Neural cell (in vitro differentiated cells): Measurements from ENCODE around the gene GDNF. TPM values are rescaled to one million over a fixed set of nuclear protein-coding genes. Genes with fewer than 3 reads are reported as not detected.

Source experiments
- H2AFZ ChIP-seq: fragments of 200-600, 300-800 bp; sonication (generic), shearing (Covaris generic); 2 replicates; pipeline ENCODE4 v1.6.0; 2014; ENCODE audit warnings: low read depth, mild to moderate bottlenecking, antibody characterized with exemption, low read length, moderate library complexity
- H3F3A ChIP-seq: fragments of 200-600 bp; shearing (Covaris generic); 2 replicates; pipeline ENCODE4 v1.6.1; 2016; ENCODE audit warnings: mild to moderate bottlenecking, moderate library complexity, mixed read lengths, antibody characterized with exemption, low read length; ENCODE audit not compliant: insufficient read depth, poor library complexity, severe bottlenecking
- H3K27ac ChIP-seq: fragments of 200-600, 300-800 bp; sonication (generic), shearing (Covaris generic); 2 replicates; pipeline ENCODE4 v1.5.1; 2014; ENCODE audit warnings: mild to moderate bottlenecking, low read length, moderate library complexity
- H3K27me3 ChIP-seq: fragments of 300-800, 200-600 bp; sonication (generic), shearing (Covaris generic); 2 replicates; pipeline ENCODE4 v1.6.0; 2014; ENCODE audit warnings: mild to moderate bottlenecking, low read depth, low read length, moderate library complexity; ENCODE audit not compliant: insufficient read depth
- H3K36me3 ChIP-seq: fragments of 300-800, 200-600 bp; sonication (generic), shearing (Covaris generic); 2 replicates; pipeline ENCODE4 v1.5.1; 2014; ENCODE audit warnings: mild to moderate bottlenecking, antibody characterized with exemption, low read length, moderate library complexity; ENCODE audit not compliant: insufficient read depth
- H3K4me2 ChIP-seq: fragments of 300-800, 200-600 bp; sonication (generic), shearing (Covaris generic); 2 replicates; pipeline ENCODE4 v1.6.0; 2014; ENCODE audit warnings: mild to moderate bottlenecking, low read length
- H3K4me3 ChIP-seq: fragments of 300-800, 200-600 bp; sonication (generic), shearing (Covaris generic); 2 replicates; pipeline ENCODE4 v1.5.1; 2014; ENCODE audit warnings: mild to moderate bottlenecking, low read length, moderate library complexity
- H3K79me2 ChIP-seq: fragments of 200-600 bp; shearing (Covaris generic); replicated peaks from 2 replicates; pipeline ENCODE4 v1.6.0; 2014; ENCODE audit warnings: mild to moderate bottlenecking, low read length, moderate library complexity; ENCODE audit not compliant: insufficient read depth
- H3K9ac ChIP-seq: fragments of 300-800, 200-600 bp; sonication (generic), shearing (Covaris generic); 2 replicates; pipeline ENCODE4 v1.6.1; 2016; ENCODE audit warnings: mild to moderate bottlenecking, low read length, mixed read lengths
- H3K9me2 ChIP-seq: fragments of 200-600 bp; shearing (Covaris generic); 2 replicates; pipeline ENCODE4 v1.6.1; 2016; ENCODE audit warnings: mild to moderate bottlenecking, low read length, mixed read lengths; ENCODE audit not compliant: insufficient read depth
- H3K9me3 ChIP-seq: fragments of 200-600, 300-800 bp; sonication (generic), shearing (Covaris generic); 2 replicates; pipeline ENCODE4 v1.6.1; 2016; ENCODE audit warnings: mild to moderate bottlenecking, mixed run types, low read length, moderate library complexity, mixed read lengths
- H4K20me1 ChIP-seq: fragments of 200-600 bp; shearing (Covaris generic); 2 replicates; pipeline ENCODE4 v1.6.1; 2016; ENCODE audit warnings: mild to moderate bottlenecking, mixed run types; ENCODE audit not compliant: insufficient read depth
- EP300 ChIP-seq: fragments of 450-650 bp; conservative IDR thresholded peaks from 2 replicates; pipeline ENCODE4 v1.6.1; 2014; ENCODE audit warnings: antibody characterized with exemption, mild to moderate bottlenecking, moderate library complexity; ENCODE audit not compliant: poor library complexity, severe bottlenecking
- EZH2 ChIP-seq: fragments of 200-600, 300-800 bp; shearing (Covaris generic), sonication (generic); IDR thresholded peaks from 2 replicates; pipeline ENCODE4 v1.6.1; 2014; ENCODE audit warnings: antibody characterized with exemption, low read length, borderline replicate concordance, mild to moderate bottlenecking; ENCODE audit not compliant: insufficient read depth, poor library complexity, severe bottlenecking
- MXI1 ChIP-seq: fragments of 450-650 bp; conservative IDR thresholded peaks from 2 replicates; pipeline ENCODE4 v1.6.1; 2014; ENCODE audit warnings: antibody characterized with exemption, mild to moderate bottlenecking; ENCODE audit not compliant: poor library complexity, severe bottlenecking
- POLR2AphosphoS5 ChIP-seq: IDR thresholded peaks from 2 replicates; pipeline ENCODE4 v1.6.1; 2012
- REST ChIP-seq: IDR thresholded peaks from 2 replicates; pipeline ENCODE4 v1.6.1; 2012; ENCODE audit warnings: borderline replicate concordance
- TAF1 ChIP-seq: IDR thresholded peaks from 2 replicates; pipeline ENCODE4 v1.6.1; 2012; ENCODE audit warnings: low read depth
- polyA plus RNA-seq: library from polyadenylated mRNA; depleted of rRNA; stranded (reverse); fragments of >200 nt; gene quantifications from 2 replicates; pipeline ENCODE4 v1.2.3, GENCODE V29; 2014
- TF ChIP-seq, protein P1 (sequence below): fragments of 450-650 bp; IDR thresholded peaks from 2 replicates; pipeline ENCODE4 v1.5.1; 2014; ENCODE audit warnings: antibody characterized with exemption, mild to moderate bottlenecking, moderate library complexity; ENCODE audit not compliant: poor library complexity, severe bottlenecking

GDNF gene
- polyA plus RNA-seq, 1 donor from 2014 or later, result not detected

DNA sequence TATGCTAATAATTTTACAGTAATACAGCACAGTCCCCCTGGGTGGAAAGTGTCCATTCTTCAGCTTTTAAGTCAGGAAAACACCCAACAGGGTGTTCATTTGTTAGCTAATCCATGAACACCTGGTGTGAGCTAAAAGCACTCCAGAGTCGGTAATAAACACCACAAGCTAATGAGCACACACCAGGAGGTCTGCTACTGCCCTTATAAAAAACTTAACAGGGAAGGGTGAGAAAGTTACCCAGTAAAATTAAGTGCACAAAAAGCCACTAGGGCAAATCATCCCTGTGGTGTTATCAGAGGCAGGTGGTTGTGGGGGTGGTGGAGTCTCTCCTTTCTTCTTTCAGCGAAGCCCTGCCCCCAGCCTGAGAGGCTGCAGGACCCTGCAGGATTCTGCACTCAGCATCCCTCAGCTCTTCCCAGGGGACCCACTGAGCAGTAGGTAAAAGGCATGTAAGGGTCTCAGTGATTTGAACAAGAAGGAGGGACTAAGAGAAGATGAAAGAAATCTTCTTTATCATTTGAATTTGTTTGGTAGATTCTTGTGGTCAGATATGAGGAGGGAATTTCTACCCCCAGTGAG, 14.4 kb downstream of the GDNF start:
- Histone ChIP-seq H3K4me3 (no peak overlapping the region), H3K9me2 (no peaks in the 10 kb centered on the region), H2AFZ (no peak overlapping the region), H3F3A (no peaks in the 10 kb centered on the region), H3K27ac (no peak overlapping the region), H3K36me3 (no peaks in the 10 kb centered on the region), H3K27me3 (no peaks in the 10 kb centered on the region), H3K9me3 (no peaks in the 10 kb centered on the region), H3K9ac (no peak overlapping the region), H3K79me2 (no peaks in the 10 kb centered on the region), H4K20me1 (no peaks in the 10 kb centered on the region), H3K4me2 (no peak overlapping the region)
- TF ChIP-seq REST (peak; percentile 26), TAF1 (no peak), POLR2AphosphoS5 (peak; percentile 31)

GRCh38 chr5:37823433-37824152, 16.2 kb downstream of the GDNF start:
- no peaks in the 10 kb centered on the region for H3K27me3 ChIP-seq
- H2AFZ ChIP-seq, result no peak overlapping the region
- no peaks in the 10 kb centered on the region for H3F3A ChIP-seq
- no peaks in the 10 kb centered on the region for H4K20me1 ChIP-seq
- H3K9me2 ChIP-seq, result no peaks in the 10 kb centered on the region
- no peak overlapping the region for H3K27ac ChIP-seq
- H3K79me2 ChIP-seq, result no peaks in the 10 kb centered on the region
- TF ChIP-seq, protein P1, sequence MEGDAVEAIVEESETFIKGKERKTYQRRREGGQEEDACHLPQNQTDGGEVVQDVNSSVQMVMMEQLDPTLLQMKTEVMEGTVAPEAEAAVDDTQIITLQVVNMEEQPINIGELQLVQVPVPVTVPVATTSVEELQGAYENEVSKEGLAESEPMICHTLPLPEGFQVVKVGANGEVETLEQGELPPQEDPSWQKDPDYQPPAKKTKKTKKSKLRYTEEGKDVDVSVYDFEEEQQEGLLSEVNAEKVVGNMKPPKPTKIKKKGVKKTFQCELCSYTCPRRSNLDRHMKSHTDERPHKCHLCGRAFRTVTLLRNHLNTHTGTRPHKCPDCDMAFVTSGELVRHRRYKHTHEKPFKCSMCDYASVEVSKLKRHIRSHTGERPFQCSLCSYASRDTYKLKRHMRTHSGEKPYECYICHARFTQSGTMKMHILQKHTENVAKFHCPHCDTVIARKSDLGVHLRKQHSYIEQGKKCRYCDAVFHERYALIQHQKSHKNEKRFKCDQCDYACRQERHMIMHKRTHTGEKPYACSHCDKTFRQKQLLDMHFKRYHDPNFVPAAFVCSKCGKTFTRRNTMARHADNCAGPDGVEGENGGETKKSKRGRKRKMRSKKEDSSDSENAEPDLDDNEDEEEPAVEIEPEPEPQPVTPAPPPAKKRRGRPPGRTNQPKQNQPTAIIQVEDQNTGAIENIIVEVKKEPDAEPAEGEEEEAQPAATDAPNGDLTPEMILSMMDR, result no peak
- TF ChIP-seq MXI1 (no peak), POLR2AphosphoS5 (no peak), EZH2 (no peak), REST (no peak), EP300 (no peak)
- no peak overlapping the region for H3K9ac ChIP-seq
- no peak overlapping the region for H3K4me3 ChIP-seq
- H3K4me2 ChIP-seq, result no peak overlapping the region
- no peaks in the 10 kb centered on the region for H3K36me3 ChIP-seq
- no peaks in the 10 kb centered on the region for H3K9me3 ChIP-seq
